Adipocyte (in vitro differentiated cells): ENCODE measurements around the gene VILL.
"Not testable (repeated sequence)": the region's sequence is repeated elsewhere in the genome, so short reads cannot be mapped to it uniquely, and the experiment has no call there.

Source experiments
- DNase-seq: peaks from one replicate; pipeline ENCODE4 v3.0.0-alpha.2; 2015; ENCODE audit warnings: low read depth
- H3K27me3 ChIP-seq: replicated peaks from 2 replicates; pipeline ENCODE4 v1.7.0; 2013; ENCODE audit warnings: mild to moderate bottlenecking, low read length, moderate library complexity; ENCODE audit not compliant: control insufficient read depth, insufficient read depth
- H3K36me3 ChIP-seq: 2 replicates; pipeline ENCODE4 v1.7.0; 2013; ENCODE audit warnings: low read length, mild to moderate bottlenecking, moderate library complexity; ENCODE audit not compliant: control insufficient read depth, insufficient read depth, severe bottlenecking
- H3K4me1 ChIP-seq: 2 replicates; pipeline ENCODE4 v1.7.0; 2013; ENCODE audit warnings: mild to moderate bottlenecking, low read length, moderate library complexity; ENCODE audit not compliant: control insufficient read depth, insufficient read depth
- H3K4me3 ChIP-seq: 2 replicates; pipeline ENCODE4 v1.7.0; 2013; ENCODE audit warnings: mild to moderate bottlenecking, low read length, moderate library complexity
- H3K9ac ChIP-seq: 2 replicates; pipeline ENCODE4 v1.7.0; 2013; ENCODE audit warnings: mild to moderate bottlenecking, low read length, moderate library complexity
- H3K9me3 ChIP-seq: 2 replicates; pipeline ENCODE4 v1.7.0; 2013; ENCODE audit warnings: mild to moderate bottlenecking, low read length, moderate library complexity; ENCODE audit not compliant: control insufficient read depth

VILL gene

DNA sequence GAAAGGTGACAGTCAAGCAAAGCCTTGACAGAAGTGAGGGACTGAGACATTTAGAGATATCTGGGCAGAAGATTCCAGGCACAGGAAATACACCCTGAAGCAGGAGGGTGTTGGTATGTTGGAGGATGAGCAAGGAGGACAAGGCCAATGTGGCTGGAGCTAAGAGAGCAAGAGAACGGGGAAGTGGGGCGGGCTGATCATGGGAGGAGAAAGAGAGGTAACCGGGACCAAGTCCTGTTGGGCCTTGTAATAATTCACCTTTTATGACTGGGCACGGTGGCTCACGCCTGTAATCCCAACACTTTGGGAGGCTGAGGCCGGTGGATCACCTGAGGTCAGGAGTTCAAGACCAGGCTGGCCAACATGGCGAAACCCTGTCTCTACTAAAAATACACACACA, 43.0 kb downstream of the VILL start:
- DNase-seq, H3K9me3 ChIP-seq, H3K36me3 ChIP-seq, H3K27me3 ChIP-seq, H3K4me3 ChIP-seq, H3K9ac ChIP-seq: not testable (repeated sequence)
- H3K4me1 ChIP-seq, result peaks cover 18% of the 10 kb centered on the region

DNA sequence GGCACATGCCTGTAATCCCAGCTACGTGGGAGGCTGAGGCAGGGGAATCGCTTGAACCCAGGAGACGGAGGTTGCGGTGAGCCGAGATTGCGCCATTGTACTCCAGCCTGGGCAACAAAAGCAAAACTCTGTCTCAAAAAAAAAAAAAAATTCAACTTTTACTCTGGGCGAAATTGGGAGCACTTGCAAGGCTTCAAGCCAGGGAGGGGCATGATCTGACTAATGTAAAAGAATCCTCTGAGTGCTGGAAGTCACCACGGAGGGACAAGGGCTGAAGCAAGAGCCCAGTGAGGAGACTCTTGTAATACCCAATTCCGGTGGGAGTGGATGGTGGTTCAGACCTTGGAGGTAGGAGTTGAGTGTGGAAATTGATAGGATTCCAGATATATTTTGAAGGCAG, 43.7 kb downstream of the VILL start:
- not testable (repeated sequence) for H3K27me3 ChIP-seq, H3K9ac ChIP-seq, H3K4me3 ChIP-seq, H3K36me3 ChIP-seq, DNase-seq, H3K9me3 ChIP-seq
- peaks cover 22% of the 10 kb centered on the region for H3K4me1 ChIP-seq

DNA sequence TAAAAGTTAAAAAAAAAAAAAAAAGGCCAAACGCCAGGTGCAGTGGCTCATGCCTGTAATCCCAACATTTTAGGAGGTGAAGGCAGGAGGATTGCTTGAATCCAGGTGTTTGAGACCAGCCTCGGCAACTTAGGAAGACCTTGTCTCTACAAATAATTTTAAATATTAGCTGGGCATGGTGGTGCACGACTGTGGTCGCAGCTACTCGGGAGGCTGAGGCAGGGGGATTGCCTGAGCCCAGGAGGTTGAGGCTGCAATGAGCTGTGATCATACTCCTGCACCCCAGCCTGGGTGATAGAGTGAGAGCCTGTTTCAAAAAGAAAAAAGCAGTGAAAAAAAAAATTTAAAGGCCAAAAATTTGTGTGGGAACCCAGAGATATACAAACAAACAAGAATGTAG, 45.7 kb downstream of the VILL start:
- no peak overlapping the region for H3K9ac ChIP-seq
- H3K27me3 ChIP-seq, result no peaks in the 10 kb centered on the region
- H3K9me3 ChIP-seq, result no peaks in the 10 kb centered on the region
- DNase-seq, result no peak
- no peaks in the 10 kb centered on the region for H3K36me3 ChIP-seq
- H3K4me1 ChIP-seq, result peaks cover 18% of the 10 kb centered on the region
- H3K4me3 ChIP-seq, result no peak overlapping the region

DNA sequence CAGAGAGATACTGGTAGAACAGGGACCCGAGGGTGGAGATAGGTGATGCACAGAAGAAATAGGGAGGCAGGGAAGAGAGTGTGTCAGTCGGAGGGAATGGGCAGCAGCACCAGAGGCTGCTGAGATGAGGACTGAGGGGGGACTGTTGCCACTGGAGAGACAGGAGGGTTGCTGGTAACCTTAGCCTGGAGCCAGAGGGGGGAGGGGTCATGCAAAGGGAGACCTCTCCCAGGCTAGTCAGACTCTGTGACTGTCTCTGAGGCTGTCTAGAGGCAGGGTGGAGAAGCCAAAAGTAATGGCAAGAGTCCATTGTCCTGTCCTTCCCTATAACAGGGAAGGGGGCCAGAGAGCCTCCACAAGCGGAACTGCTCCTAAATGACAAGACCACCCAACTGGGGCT, 46.3 kb downstream of the VILL start:
- H3K9ac ChIP-seq, result no peak overlapping the region
- H3K36me3 ChIP-seq, result no peaks in the 10 kb centered on the region
- no peaks in the 10 kb centered on the region for H3K27me3 ChIP-seq
- H3K9me3 ChIP-seq, result no peaks in the 10 kb centered on the region
- no peak overlapping the region for H3K4me3 ChIP-seq
- no peak for DNase-seq
- peaks cover 11% of the 10 kb centered on the region for H3K4me1 ChIP-seq

DNA sequence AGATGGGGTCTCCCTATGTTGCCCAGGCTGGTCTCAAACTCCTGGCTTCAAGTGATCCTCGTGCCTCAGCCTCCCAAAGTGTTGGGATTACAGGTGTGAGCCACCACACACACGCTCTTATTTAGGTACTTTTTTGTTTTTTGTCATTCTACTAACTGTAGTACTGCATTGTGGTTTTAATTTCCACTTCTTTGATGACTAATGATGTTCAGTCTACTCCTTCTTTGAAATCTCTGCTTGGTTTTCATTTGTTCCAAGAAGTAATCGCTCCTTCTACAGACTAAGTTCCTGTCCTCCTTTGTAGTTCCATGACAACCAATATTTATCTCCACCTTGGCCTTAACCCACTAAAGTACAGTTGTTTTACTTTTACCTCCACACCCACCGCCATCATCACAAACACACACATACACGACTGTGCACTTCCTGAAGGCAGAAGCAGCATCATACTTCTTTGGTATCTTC, 47.9 kb downstream of the VILL start:
- Histone ChIP-seq H3K9ac (no peak overlapping the region), H3K9me3 (no peaks in the 10 kb centered on the region), H3K4me3 (no peak overlapping the region), H3K4me1 (peaks cover 11% of the 10 kb centered on the region), H3K27me3 (no peaks in the 10 kb centered on the region), H3K36me3 (no peaks in the 10 kb centered on the region)
- DNase-seq, result no peak

DNA sequence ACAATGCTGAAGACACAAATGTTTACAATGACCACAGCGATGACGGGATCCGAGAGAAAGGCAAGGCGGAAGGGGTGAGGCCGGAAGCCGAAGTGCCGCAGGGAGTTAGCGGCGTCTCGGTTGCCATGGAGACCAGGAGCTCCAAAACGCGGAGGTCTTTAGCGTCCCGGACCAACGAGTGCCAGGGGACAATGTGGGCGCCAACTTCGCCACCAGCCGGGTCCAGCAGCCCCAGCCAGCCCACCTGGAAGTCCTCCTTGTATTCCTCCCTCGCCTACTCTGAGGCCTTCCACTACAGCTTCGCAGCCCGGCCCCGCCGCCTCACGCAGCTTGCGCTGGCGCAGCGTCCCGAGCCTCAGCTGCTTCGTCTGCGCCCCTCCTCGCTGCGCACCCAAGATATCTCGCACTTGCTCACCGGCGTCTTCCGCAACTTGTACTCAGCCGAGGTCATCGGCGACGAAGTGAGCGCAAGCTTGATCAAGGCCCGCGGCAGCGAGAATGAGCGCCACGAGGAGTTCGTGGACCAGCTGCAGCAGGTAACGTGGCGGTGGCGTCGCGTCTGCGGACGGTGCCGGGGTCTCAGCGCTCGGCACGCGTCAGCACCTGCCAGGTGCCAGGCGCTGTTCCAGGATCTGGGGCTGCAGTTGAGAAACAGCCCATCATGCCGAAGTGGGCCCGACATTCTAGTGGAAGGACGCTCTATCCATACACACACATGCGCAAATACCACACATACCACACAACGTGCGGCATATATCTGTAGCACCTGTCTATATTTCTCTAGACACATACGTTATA, 48.7 kb downstream of the VILL start, which contains the start of gene DLEC1:
DLEC1 (plus strand) TSS at position 108 of the 798 bp plus-strand sequence; CDS start at position 126, 18 bp downstream.
- Histone ChIP-seq H3K4me1 (peaks cover 11% of the 10 kb centered on the region), H3K4me3 (peak within 1 kb of the TSS; percentile 74), H3K9me3 (no peaks in the 10 kb centered on the region), H3K36me3 (no peaks in the 10 kb centered on the region), H3K27me3 (no peaks in the 10 kb centered on the region), H3K9ac (peak within 1 kb of the TSS; percentile 7)
- peak; percentile 65 for DNase-seq

DNA sequence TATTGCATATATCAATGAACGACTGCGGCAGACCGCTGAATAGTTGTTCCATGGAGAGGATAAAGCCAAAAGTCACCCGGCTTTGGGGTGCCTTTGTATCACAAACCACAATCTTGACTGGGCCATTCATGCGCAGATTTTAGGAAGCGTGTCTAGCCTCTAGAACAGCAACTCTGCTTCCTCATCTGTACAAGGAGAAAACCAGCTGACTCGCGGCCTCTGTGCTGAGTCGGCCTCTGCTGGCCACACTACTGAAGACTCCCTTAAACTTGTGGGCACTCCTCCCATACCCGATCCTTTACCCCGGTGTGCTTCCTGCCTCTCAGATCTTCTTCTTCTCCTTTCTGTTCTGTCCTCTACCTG, 49.3 kb downstream of the VILL start:
- H3K27me3 ChIP-seq, result peaks cover 4% of the 10 kb centered on the region
- H3K9ac ChIP-seq, result peak overlapping the region; percentile 7
- H3K36me3 ChIP-seq, result no peaks in the 10 kb centered on the region
- DNase-seq, result peak; percentile 49
- H3K4me1 ChIP-seq, result peaks cover 11% of the 10 kb centered on the region
- no peaks in the 10 kb centered on the region for H3K9me3 ChIP-seq
- peak overlapping the region; percentile 74 for H3K4me3 ChIP-seq

DNA sequence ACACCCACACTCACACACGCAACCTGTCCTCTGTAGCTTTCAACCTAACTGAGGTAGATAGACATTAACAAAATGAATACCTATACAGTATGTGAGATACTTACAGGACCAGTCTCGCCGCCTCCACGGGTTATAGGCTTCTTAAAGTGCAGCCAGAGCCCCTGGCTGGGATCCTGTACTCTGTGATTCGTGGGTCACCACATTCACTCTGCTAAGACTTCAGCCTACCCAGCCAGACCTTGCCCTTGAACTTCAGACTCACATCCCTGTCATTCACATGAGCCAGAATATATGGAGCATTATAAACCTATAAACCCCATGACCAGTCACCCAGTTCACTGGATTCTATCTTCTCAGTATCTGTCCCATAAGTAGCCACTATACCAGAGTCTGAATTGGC, 49.8 kb downstream of the VILL start:
- Histone ChIP-seq H3K9ac (no peak overlapping the region), H3K27me3 (peaks cover 6% of the 10 kb centered on the region), H3K4me3 (no peak overlapping the region), H3K4me1 (peaks cover 11% of the 10 kb centered on the region), H3K36me3 (no peaks in the 10 kb centered on the region), H3K9me3 (no peaks in the 10 kb centered on the region)
- DNase-seq, result no peak

DNA sequence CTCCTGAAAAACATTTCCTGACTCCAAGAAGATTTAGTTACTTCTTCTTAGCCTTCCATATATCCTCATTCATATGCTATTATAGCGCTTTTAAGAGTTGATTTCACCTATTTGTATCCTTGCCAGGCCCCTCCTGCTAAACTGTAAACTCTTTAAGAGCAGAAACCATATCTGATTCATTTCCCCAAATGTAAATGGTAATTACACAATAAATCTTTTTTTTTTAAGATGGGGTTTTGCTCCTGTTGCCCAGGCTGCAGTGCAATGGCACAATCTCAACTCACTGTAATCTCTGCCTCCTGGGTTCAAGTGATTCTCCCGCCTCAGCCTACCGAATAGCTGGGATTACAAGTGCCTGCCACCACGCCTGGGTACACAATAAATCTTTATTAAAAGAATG, 52.9 kb downstream of the VILL start:
- H3K4me3 ChIP-seq, result no peak overlapping the region
- H3K4me1 ChIP-seq, result peaks cover 11% of the 10 kb centered on the region
- peaks cover 10% of the 10 kb centered on the region for H3K27me3 ChIP-seq
- H3K9ac ChIP-seq, result no peak overlapping the region
- no peak for DNase-seq
- H3K9me3 ChIP-seq, result no peaks in the 10 kb centered on the region
- H3K36me3 ChIP-seq, result no peaks in the 10 kb centered on the region

DNA sequence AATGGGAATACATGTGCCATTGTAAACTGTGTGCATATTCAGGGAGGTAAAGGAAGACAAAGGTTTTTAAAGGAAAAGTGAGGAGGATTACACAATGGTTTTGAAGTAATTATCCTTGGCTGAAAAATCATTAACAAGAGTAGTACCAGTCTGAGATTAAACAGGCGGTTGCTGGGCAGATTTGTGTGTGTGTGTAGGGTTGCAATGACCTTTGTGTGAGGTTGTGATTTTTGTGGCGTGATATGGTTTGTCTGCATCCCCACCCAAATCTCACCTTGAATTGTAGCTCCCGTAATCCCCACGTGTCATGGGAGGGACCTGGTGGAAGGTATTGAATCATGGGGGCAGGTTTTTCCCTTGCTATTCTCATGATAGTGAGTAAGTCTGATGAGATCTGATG, 55.4 kb downstream of the VILL start:
- DNase-seq, result no peak
- no peaks in the 10 kb centered on the region for H3K9me3 ChIP-seq
- no peak overlapping the region for H3K9ac ChIP-seq
- no peak overlapping the region for H3K4me3 ChIP-seq
- H3K4me1 ChIP-seq, result no peaks in the 10 kb centered on the region
- peaks cover 10% of the 10 kb centered on the region for H3K27me3 ChIP-seq
- H3K36me3 ChIP-seq, result no peaks in the 10 kb centered on the region

DNA sequence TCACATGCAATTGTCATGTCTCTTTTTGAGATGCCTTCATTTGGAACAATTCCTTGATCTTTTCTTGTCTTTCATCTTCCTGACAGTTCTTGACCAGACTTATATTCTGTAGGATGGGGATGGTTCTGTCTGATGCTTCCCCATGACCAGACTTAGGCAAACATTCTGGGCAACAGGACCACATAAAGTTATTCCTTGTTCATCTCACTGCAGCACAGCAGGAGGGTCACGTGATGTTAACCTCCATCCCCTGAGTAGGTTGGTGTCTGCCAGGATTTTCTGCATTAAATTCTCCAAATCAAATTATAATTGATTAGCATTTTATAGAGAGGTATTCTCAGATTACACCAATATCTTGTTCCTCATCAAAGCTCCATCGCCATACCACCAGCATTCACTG, 56.2 kb downstream of the VILL start:
- Histone ChIP-seq H3K4me1 (no peaks in the 10 kb centered on the region), H3K4me3 (no peak overlapping the region), H3K9me3 (no peaks in the 10 kb centered on the region), H3K36me3 (no peaks in the 10 kb centered on the region), H3K9ac (no peak overlapping the region), H3K27me3 (peaks cover 17% of the 10 kb centered on the region)
- no peak for DNase-seq

DNA sequence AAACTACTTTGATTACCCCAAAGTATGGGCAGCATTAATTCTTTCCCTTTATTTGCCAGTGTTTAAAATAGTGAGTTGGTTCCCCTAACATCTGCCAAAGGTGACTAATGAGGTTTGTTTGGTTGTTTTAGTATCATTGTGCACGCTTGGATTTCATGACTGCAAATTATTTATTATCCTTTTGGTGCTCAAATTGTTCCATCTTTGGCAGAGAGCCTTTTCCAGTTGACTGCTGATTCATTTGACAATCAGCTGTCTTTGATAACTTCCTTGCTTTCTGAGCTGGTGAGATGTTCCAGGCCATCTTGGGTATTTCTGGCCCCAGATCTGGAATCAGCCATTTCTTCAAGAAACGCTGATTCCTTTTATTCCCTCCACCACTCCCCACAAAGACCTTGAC, 57.3 kb downstream of the VILL start:
- no peak for DNase-seq
- Histone ChIP-seq H3K4me3 (no peak overlapping the region), H3K36me3 (no peaks in the 10 kb centered on the region), H3K9me3 (no peaks in the 10 kb centered on the region), H3K27me3 (peaks cover 17% of the 10 kb centered on the region), H3K9ac (no peak overlapping the region), H3K4me1 (no peaks in the 10 kb centered on the region)
